Activated CD8-positive, alpha-beta T cell treated with anti-CD3 and anti-CD28 coated beads for 36 hours (primary cell): ENCODE results near the gene CTSC. TPM values are rescaled to one million over a fixed set of nuclear protein-coding genes. Genes with fewer than 3 reads are reported as not detected.
A peak's percentile ranks its signal among the peaks of the same experiment; 100 is the strongest.

ENCODE experiments used
- ATAC-seq: fragments of 200-7000 bp; cut with Tn5 transposase; one replicate; pipeline ENCODE4 v1.10.0; 2021; ENCODE audit warnings: mild to moderate bottlenecking, moderate library complexity
- CTCF ChIA-PET: fragments of 350-600 bp; sonication (Branson Sonifier 250); formaldehyde crosslinking; loops from one replicate; lab custom pipeline; 2021; ENCODE audit warnings: antibody characterized with exemption; lab: Charles Lee
- POLR2A ChIA-PET: fragments of 350-600 bp; sonication (Branson Sonifier 250); formaldehyde crosslinking; loops from one replicate; lab custom pipeline; 2021; ENCODE audit warnings: antibody characterized with exemption; lab: Charles Lee
- DNase-seq: peaks from one replicate; pipeline ENCODE4 v3.0.0-alpha.2; 2020
- H3K27ac Mint-ChIP-seq: one replicate; pipeline ENCODE4 v1.8.0; 2021; ENCODE audit warnings: mild to moderate bottlenecking, mixed read lengths
- H3K27me3 Mint-ChIP-seq: one replicate; pipeline ENCODE4 v1.8.0; 2021; ENCODE audit warnings: mixed read lengths
- H3K36me3 Mint-ChIP-seq: one replicate; pipeline ENCODE4 v1.8.0; 2021; ENCODE audit warnings: low read depth, mixed read lengths
- H3K4me1 Mint-ChIP-seq: one replicate; pipeline ENCODE4 v1.8.0; 2021; ENCODE audit warnings: low read depth, mixed read lengths
- H3K4me3 Mint-ChIP-seq: one replicate; pipeline ENCODE4 v1.8.0; 2021; ENCODE audit warnings: mild to moderate bottlenecking, moderate library complexity, mixed read lengths
- H3K9me3 Mint-ChIP-seq: one replicate; pipeline ENCODE4 v1.8.0; 2021; ENCODE audit warnings: mixed read lengths
- CTCF ChIP-seq: fragments of 200-600 bp; IDR thresholded peaks from one replicate; pipeline ENCODE4 v1.8.0; 2022; ENCODE audit warnings: antibody characterized with exemption, mild to moderate bottlenecking
- intact Hi-C: fragments of 100-400 bp; cut with micrococcal nuclease; formaldehyde crosslinking; loops from one replicate; pipeline ENCODE4 v1.10.0; 2022
- total RNA-seq, 2 experiments: library from RNA; stranded (reverse); gene quantifications; one replicate each; pipeline ENCODE4 v1.2.3, GENCODE V29; 2021

The CTSC gene
- total RNA-seq, 2 experiments from 2014 or later: 59.8 to 70.0 TPM

GRCh38 chr11:88333862-88334261 is 3.7 kb downstream of the CTSC start:
- intact Hi-C loops: loop anchor here (10.0 kb wide), 2 partner anchors 159 to 201 kb away; partner anchors contain the start of gene RAB38

DNA sequence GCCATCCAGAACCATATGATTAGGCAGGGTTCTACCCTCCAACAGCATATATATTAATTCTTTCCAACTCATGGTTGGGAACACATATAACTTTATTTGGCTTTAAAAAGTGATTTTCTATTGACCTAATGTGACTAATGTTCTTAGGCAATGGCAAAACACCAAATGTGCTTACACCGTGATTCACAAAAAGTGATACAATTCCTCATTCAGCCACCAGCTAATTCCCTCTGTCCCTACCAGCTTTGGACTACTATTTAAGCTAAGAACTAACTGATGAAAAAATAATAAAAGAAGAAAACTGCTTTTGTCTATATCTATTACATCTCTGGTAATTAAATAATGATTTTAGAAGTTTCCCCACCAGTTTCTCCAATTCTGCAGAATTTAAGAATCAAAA is 4.7 kb downstream of the CTSC start:
- TF ChIP-seq CTCF: no peak
- CTCF ChIA-PET: no interaction called here
- POLR2A ChIA-PET: no interaction called here
- Mint-ChIP-seq H3K4me1 (peaks cover 66% of the 10 kb centered on the region), H3K4me3 (no peak overlapping the region), H3K9me3 (no peaks in the 10 kb centered on the region), H3K27ac (no peak overlapping the region), H3K27me3 (no peaks in the 10 kb centered on the region), H3K36me3 (peaks cover 69% of the 10 kb centered on the region)
- DNase-seq (no peak), ATAC-seq (no peak)
- intact Hi-C loops: loop anchor here (10.0 kb wide), 2 partner anchors 158 to 202 kb away; partner anchors contain the start of gene RAB38

More at GRCh38 chr11:88333862-88334261, 3.7 kb downstream of the CTSC start:
- TF ChIP-seq CTCF: no peak
- DNase-seq: no peak
- Mint-ChIP-seq H3K9me3 (no peaks in the 10 kb centered on the region), H3K36me3 (peaks cover 60% of the 10 kb centered on the region), H3K4me3 (peak overlapping the region; percentile 3), H3K27me3 (no peaks in the 10 kb centered on the region), H3K4me1 (peaks cover 64% of the 10 kb centered on the region), H3K27ac (no peak overlapping the region)
- CTCF ChIA-PET: no interaction called here
- no peak for ATAC-seq
- POLR2A ChIA-PET: interaction anchor here (0.6 kb wide), 1 partner anchor 97 kb away, joined by 5 read pairs; no protein-coding TSS in a partner anchor

DNA sequence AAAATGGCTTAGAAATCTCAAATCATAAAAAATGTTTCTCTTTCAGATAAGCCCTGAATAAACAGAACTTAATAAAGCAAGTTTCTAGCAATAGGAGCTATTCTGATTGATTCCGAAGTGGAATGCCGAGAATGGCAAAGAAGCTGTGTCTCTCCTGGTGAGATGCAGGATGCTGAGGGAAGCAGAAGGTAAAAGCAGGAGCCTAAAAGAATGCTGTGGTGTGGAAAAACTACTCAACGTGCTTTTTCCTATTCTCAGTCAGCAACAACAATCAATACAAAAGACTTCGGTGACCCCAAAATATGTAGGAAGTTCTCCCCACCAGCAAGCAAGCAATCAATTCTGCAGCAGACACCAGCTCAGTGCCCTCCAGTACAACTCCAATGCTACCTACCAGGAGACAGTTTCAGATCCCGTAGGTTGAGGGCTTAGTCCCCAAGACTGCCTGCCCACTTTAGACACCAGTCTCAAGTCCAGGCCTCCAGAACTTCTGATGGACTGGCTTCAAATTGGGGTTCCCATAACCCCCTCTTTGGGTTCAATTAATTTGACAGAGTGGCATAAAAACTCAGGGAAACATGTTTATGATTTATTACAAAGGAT is 6.6 kb downstream of the CTSC start:
- ATAC-seq (no peak), DNase-seq (no peak)
- intact Hi-C loops: loop anchor here (10.0 kb wide), 2 partner anchors 156 to 204 kb away; partner anchors contain the start of gene RAB38
- no peak for TF ChIP-seq CTCF
- Mint-ChIP-seq H3K4me1 (peaks cover 81% of the 10 kb centered on the region), H3K27ac (no peak overlapping the region), H3K27me3 (no peaks in the 10 kb centered on the region), H3K9me3 (no peaks in the 10 kb centered on the region), H3K36me3 (peaks cover 84% of the 10 kb centered on the region), H3K4me3 (no peak overlapping the region)
- POLR2A ChIA-PET: interaction anchor here (1.4 kb wide), 1 partner anchor 23 kb away, joined by 6 read pairs; no protein-coding TSS in a partner anchor
- CTCF ChIA-PET: no interaction called here

DNA sequence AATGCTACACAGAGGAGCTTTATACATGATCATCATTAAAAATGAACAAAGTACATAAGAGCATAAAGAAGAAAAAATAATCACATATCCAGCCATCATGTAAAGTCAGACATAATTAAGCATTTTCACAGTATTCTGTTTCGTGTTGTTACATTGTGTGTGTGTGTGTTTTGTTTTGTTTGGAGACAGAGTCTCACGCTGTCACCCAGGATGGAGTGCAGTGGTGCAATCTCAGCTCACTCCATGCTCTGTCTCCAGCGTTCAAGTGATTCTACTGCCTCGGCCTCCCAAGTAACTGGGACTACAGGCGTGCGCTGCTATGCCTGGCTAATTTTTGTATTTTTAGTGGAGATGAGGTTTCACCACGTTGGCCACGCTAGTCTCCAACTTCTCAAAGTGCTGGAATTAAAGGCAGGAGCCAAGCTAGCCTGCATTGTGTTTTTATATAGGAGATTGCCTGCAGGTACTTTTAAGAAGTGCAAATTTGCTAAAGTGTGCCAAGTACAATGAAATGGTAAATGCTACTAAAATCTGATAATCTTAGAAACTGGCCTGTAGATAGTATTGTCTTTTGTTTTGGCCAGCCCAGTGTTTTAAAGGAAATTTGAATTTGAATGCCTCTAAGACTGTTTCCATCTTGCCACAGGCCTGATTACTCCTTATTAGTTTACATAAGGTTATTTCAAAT is 7.8 kb downstream of the CTSC start:
- no peaks in the 10 kb centered on the region for H3K9me3 Mint-ChIP-seq
- H3K36me3 Mint-ChIP-seq: peaks cover 82% of the 10 kb centered on the region
- peaks cover 80% of the 10 kb centered on the region for H3K4me1 Mint-ChIP-seq
- no peaks in the 10 kb centered on the region for H3K27me3 Mint-ChIP-seq
- no peak for ATAC-seq
- H3K4me3 Mint-ChIP-seq: no peak overlapping the region
- intact Hi-C loops: loop anchor here (10.0 kb wide), 2 partner anchors 155 to 205 kb away; partner anchors contain the start of gene RAB38
- no peak overlapping the region for H3K27ac Mint-ChIP-seq
- CTCF ChIA-PET: interaction anchor here (0.9 kb wide), 1 partner anchor 19 kb away, joined by 3 read pairs; no protein-coding TSS in a partner anchor
- DNase-seq: no peak
- POLR2A ChIA-PET: interaction anchor here (1.4 kb wide), 1 partner anchor 24 kb away, joined by 6 read pairs; no protein-coding TSS in a partner anchor
- no peak for TF ChIP-seq CTCF
